Ureter (tissue), 1 donor: ENCODE results near the gene TMEM132A. TPM values are rescaled to one million over a fixed set of nuclear protein-coding genes. Genes with fewer than 3 reads are reported as not detected.

Experiments
- DNase-seq: peaks from one replicate; pipeline ENCODE4 v3.0.0-alpha.2; 2020; ENCODE audit warnings: low spot score
- total RNA-seq: library from RNA; stranded (reverse); gene quantifications from one replicate; pipeline ENCODE4 v1.2.4, GENCODE V29; 2023
- donor health status: DM: yes; HTN: yes; CAD: no.

The TMEM132A gene
- total RNA-seq, 1 donor from 2014 or later: 8.0 TPM

GRCh38 chr11:60985991-60986915 lies 62.0 kb downstream of the TMEM132A start:
- no peak for DNase-seq

Other genes with a start within 250 kb of the TMEM132A start
- not detected for gene MS4A8, start 224.8 kb upstream of the TMEM132A start, total RNA-seq
- gene MS4A18, start 199.7 kb upstream of the TMEM132A start, total RNA-seq: not detected
- gene MS4A15, start 167.6 kb upstream of the TMEM132A start, total RNA-seq: not detected
- gene MS4A10, start 139.1 kb upstream of the TMEM132A start, total RNA-seq: not detected
- gene CCDC86, start 82.3 kb upstream of the TMEM132A start, total RNA-seq: 33.4 TPM
- gene PTGDR2, start 68.5 kb upstream of the TMEM132A start, total RNA-seq: 0.13 TPM
- not detected for gene ZP1, start 56.9 kb upstream of the TMEM132A start, total RNA-seq
- 113 TPM for gene PRPF19, start 17.9 kb upstream of the TMEM132A start, total RNA-seq
- gene TMEM109, start 10.3 kb upstream of the TMEM132A start, total RNA-seq: 86.8 TPM
- 32.3 TPM for gene SLC15A3, start 27.7 kb downstream of the TMEM132A start, total RNA-seq
- gene CD6, start 47.2 kb downstream of the TMEM132A start, total RNA-seq: 4.2 TPM
- 1.6 TPM for gene CD5, start 178.0 kb downstream of the TMEM132A start, total RNA-seq
- 30.8 TPM for gene VPS37C, start 237.0 kb downstream of the TMEM132A start, total RNA-seq